ENCODE results near the gene LIPG. TPM values are rescaled to one million over a fixed set of nuclear protein-coding genes. Genes with fewer than 3 reads are reported as not detected.
"Not testable (repeated sequence)": the region's sequence is repeated elsewhere in the genome, so short reads cannot be mapped to it uniquely, and the experiment has no call there.

LIPG gene
- total RNA-seq, 1 experiment from 2014 or later: 6.1 TPM

DNA sequence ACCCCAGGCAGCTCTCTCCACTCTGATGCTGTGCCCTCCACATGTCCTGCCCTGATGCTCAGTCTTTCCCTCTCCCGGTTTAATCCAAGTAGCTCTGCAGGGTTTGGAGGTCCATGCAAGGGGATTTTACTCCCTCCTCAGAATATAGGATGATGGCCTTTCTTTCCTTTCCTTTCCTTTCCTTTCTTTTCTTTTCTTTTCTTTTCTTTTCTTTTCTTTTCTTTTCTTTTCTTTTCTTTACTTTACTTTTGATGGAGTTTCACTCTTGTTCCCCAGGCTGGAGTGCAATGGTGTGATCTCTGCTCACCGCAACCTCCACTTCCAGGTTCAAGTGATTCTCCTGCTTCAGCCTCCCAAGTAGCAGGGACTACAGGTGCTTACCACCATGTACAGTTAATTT lies 17.7 kb downstream of the LIPG start:
- H3K27me3 Mint-ChIP-seq (ENCODE audit: low read depth): not testable (repeated sequence)

More for the DNA sequence above, 17.7 kb downstream of the LIPG start:
- H3K23ac ChIP-seq (ENCODE audit: insufficient read length, low read depth, low read length); H3T11ph ChIP-seq (ENCODE audit: low read length); H3K14ac ChIP-seq (ENCODE audit: insufficient read depth, low read length); H3K4me1 ChIP-seq (ENCODE audit: insufficient read depth, low read length); H3K23me2 ChIP-seq (ENCODE audit: insufficient read length, low read depth, low read length, poor library complexity, severe bottlenecking); H4K8ac ChIP-seq (replicated peaks; ENCODE audit: insufficient read length, low read depth, low read length); H3K79me2 ChIP-seq (ENCODE audit: insufficient read depth, low read length); H3K27ac ChIP-seq (ENCODE audit: insufficient read length, low read depth, low read length); H2AK5ac ChIP-seq (ENCODE audit: insufficient read length, low read length); H4K20me1 ChIP-seq (ENCODE audit: control insufficient read depth, insufficient read depth, insufficient read length); H3K18ac ChIP-seq (ENCODE audit: insufficient read length, low read depth, low read length); DNase-seq; H3K9me3 Mint-ChIP-seq; H4K91ac ChIP-seq (ENCODE audit: insufficient read length, low read depth, low read length); H2BK120ac ChIP-seq (ENCODE audit: low read depth, low read length, poor library complexity, severe bottlenecking); H3K4me2 ChIP-seq (ENCODE audit: insufficient read depth, insufficient read length, low read length); H3K4me1 Mint-ChIP-seq; H3K4me3 Mint-ChIP-seq; H2BK15ac ChIP-seq (ENCODE audit: low read depth, low read length); H2BK12ac ChIP-seq (ENCODE audit: insufficient read length, low read depth, low read length); H3K9ac ChIP-seq (ENCODE audit: extremely low read depth, insufficient read length, low read length); H3K9me3 ChIP-seq (ENCODE audit: control insufficient read depth, low read depth, low read length); H3K56ac ChIP-seq (ENCODE audit: insufficient read length, low read depth, low read length); H3K27ac Mint-ChIP-seq; H3K4ac ChIP-seq (ENCODE audit: low read depth, low read length); H3K27me3 ChIP-seq (ENCODE audit: insufficient read depth, low read length); H2BK5ac ChIP-seq (ENCODE audit: insufficient read length, low read length); H2AFZ ChIP-seq (ENCODE audit: low read length); H4K5ac ChIP-seq (ENCODE audit: insufficient read length, low read depth, low read length); H2BK20ac ChIP-seq (ENCODE audit: low read depth, low read length, poor library complexity, severe bottlenecking); H3K79me1 ChIP-seq (ENCODE audit: insufficient read depth, low read depth, low read length, poor library complexity, severe bottlenecking): not testable (repeated sequence)
- H3K36me3 Mint-ChIP-seq (ENCODE audit: insufficient read depth in 1 of 3, low read depth in 3 of 3): peaks cover 16 to 25% (median 22%) of the 10 kb centered on the region in 3 experiments; a peak in 6 of 7 replicates
- no CpG with 5 or more reads among the region's 2 CpGs for WGBS (ENCODE audit: extremely low coverage, insufficient read length, low lambda C conversion rate)
